ENCODE data around the gene PPP1R17.

PPP1R17 gene

GRCh38 chr7:31699050-31699449 is 12.0 kb downstream of the PPP1R17 start:
- H3K27ac ChIP-seq (ENCODE audit: extremely low read depth, low read depth, low read length) = no peak overlapping the region
- H3K36me3 ChIP-seq (ENCODE audit: control insufficient read depth in 2 of 2, insufficient read depth in 1 of 2, low read length in 2 of 2) = no peaks in the 10 kb centered on the region
- POLR2A ChIA-PET = no interaction called here
- CTCF ChIA-PET = no interaction called here
- H3K9me3 ChIP-seq (ENCODE audit: control insufficient read depth, insufficient read depth, low read depth, low read length) = no peaks in the 10 kb centered on the region
- TF ChIP-seq, protein P1, sequence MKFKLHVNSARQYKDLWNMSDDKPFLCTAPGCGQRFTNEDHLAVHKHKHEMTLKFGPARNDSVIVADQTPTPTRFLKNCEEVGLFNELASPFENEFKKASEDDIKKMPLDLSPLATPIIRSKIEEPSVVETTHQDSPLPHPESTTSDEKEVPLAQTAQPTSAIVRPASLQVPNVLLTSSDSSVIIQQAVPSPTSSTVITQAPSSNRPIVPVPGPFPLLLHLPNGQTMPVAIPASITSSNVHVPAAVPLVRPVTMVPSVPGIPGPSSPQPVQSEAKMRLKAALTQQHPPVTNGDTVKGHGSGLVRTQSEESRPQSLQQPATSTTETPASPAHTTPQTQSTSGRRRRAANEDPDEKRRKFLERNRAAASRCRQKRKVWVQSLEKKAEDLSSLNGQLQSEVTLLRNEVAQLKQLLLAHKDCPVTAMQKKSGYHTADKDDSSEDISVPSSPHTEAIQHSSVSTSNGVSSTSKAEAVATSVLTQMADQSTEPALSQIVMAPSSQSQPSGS (tag by site-specific recombination; IDR thresholded peaks at IDR 0.05; ENCODE audit: low read depth) = no peak
- TF ChIP-seq ZNF133 (tag by site-specific recombination; IDR thresholded peaks at IDR 0.05) = no peak
- TF ChIP-seq KLF8 (tag by site-specific recombination; IDR thresholded peaks at IDR 0.05) = no peak
- no peak for TF ChIP-seq ZNF530 (tag by site-specific recombination; IDR thresholded peaks at IDR 0.05; ENCODE audit: low read depth)
- TF ChIP-seq, protein P2, sequence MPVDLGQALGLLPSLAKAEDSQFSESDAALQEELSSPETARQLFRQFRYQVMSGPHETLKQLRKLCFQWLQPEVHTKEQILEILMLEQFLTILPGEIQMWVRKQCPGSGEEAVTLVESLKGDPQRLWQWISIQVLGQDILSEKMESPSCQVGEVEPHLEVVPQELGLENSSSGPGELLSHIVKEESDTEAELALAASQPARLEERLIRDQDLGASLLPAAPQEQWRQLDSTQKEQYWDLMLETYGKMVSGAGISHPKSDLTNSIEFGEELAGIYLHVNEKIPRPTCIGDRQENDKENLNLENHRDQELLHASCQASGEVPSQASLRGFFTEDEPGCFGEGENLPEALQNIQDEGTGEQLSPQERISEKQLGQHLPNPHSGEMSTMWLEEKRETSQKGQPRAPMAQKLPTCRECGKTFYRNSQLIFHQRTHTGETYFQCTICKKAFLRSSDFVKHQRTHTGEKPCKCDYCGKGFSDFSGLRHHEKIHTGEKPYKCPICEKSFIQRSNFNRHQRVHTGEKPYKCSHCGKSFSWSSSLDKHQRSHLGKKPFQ (tag by site-specific recombination; IDR thresholded peaks at IDR 0.05) = no peak
- no peak for TF ChIP-seq ZIC2 (tag by site-specific recombination; IDR thresholded peaks at IDR 0.05)
- TF ChIP-seq TCF7L2 (IDR thresholded peaks at IDR 0.05; ENCODE audit: borderline replicate concordance, low read depth, low read length) = no peak
- TF ChIP-seq ZNF529 (tag by site-specific recombination; IDR thresholded peaks at IDR 0.05; ENCODE audit: insufficient replicate concordance) = no peak
- TF ChIP-seq YY2 (tag by site-specific recombination; IDR thresholded peaks at IDR 0.05) = no peak
- no peaks in the 10 kb centered on the region for H3K4me1 ChIP-seq (ENCODE audit: control insufficient read depth, insufficient read depth, low read length)
- H3K4me3 ChIP-seq (ENCODE audit: low read depth, low read length) = no peak overlapping the region

DNA sequence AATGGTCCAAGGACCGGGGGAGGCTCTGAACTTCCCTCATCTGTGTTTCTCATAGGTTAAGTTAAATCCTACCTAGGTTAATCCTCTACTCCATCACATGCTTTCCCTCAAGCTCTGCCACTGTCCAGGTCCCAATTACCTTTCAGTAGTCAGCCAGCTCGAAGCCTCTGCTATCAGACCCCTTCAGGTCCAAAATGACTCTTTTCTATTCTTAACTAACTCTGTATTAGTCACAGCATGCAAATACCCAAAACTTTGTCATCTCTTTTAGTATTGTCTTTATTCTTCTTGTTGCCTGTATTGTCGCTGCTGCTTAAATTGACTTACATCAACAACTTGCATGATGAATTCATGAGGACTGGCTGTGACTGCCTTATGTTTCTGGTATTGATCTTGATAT is 15.3 kb downstream of the PPP1R17 start:
- ChIA-PET CTCF (interaction anchor here (0.7 kb wide), 1 partner anchor 8 kb away, joined by 3 read pairs; no protein-coding TSS in a partner anchor), POLR2A (no interaction called here)
- Histone ChIP-seq H3K27ac (ENCODE audit: extremely low read depth, low read depth, low read length) (no peak overlapping the region), H3K9me3 (ENCODE audit: control insufficient read depth, insufficient read depth, low read depth, low read length) (no peaks in the 10 kb centered on the region), H3K4me1 (ENCODE audit: control insufficient read depth, insufficient read depth, low read length) (no peaks in the 10 kb centered on the region), H3K36me3 (ENCODE audit: control insufficient read depth in 2 of 2, insufficient read depth in 1 of 2, low read length in 2 of 2) (no peaks in the 10 kb centered on the region), H3K4me3 (ENCODE audit: low read depth, low read length) (no peak overlapping the region)
- no peak for TF ChIP-seq KLF8 (tag by site-specific recombination; IDR thresholded peaks at IDR 0.05)
- no peak for TF ChIP-seq ZNF670 (tag by site-specific recombination; IDR thresholded peaks at IDR 0.05; ENCODE audit: low read depth)
- TF ChIP-seq ZSCAN4 (tag by site-specific recombination; IDR thresholded peaks at IDR 0.05) = no peak
- no peak for TF ChIP-seq BCL11B (tag by site-specific recombination; IDR thresholded peaks at IDR 0.05; ENCODE audit: low read depth)
- TF ChIP-seq, protein P3, sequence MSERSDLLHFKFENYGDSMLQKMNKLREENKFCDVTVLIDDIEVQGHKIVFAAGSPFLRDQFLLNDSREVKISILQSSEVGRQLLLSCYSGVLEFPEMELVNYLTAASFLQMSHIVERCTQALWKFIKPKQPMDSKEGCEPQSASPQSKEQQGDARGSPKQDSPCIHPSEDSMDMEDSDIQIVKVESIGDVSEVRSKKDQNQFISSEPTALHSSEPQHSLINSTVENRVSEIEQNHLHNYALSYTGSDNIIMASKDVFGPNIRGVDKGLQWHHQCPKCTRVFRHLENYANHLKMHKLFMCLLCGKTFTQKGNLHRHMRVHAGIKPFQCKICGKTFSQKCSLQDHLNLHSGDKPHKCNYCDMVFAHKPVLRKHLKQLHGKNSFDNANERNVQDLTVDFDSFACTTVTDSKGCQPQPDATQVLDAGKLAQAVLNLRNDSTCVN (tag by site-specific recombination; optimal IDR thresholded peaks at IDR 0.05) = no peak
- no peak for TF ChIP-seq ZNF398 (tag by site-specific recombination; IDR thresholded peaks at IDR 0.05)
- TF ChIP-seq ZBTB17 (tag by site-specific recombination; IDR thresholded peaks at IDR 0.05) = no peak
- TF ChIP-seq TRIM28 (IDR thresholded peaks at IDR 0.05; ENCODE audit: borderline replicate concordance, low read length) = no peak
- TF ChIP-seq, protein P4, sequence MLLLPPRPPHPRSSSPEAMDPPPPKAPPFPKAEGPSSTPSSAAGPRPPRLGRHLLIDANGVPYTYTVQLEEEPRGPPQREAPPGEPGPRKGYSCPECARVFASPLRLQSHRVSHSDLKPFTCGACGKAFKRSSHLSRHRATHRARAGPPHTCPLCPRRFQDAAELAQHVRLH (tag by site-specific recombination; IDR thresholded peaks at IDR 0.05) = no peak
- no peak for TF ChIP-seq ZNF843 (tag by site-specific recombination; IDR thresholded peaks at IDR 0.05)
- no peak for TF ChIP-seq ZNF19 (tag by site-specific recombination; IDR thresholded peaks at IDR 0.05; ENCODE audit: low read depth)
- no peak for TF ChIP-seq ZNF239 (tag by site-specific recombination; IDR thresholded peaks at IDR 0.05)
- no peak for TF ChIP-seq ZNF211 (tag by site-specific recombination; IDR thresholded peaks at IDR 0.05; ENCODE audit: low read depth)
- no peak for TF ChIP-seq WT1 (tag by site-specific recombination; IDR thresholded peaks at IDR 0.05)
- no peak for TF ChIP-seq ZSCAN16 (tag by site-specific recombination; IDR thresholded peaks at IDR 0.05)
- TF ChIP-seq ZNF660 (tag by site-specific recombination; IDR thresholded peaks at IDR 0.05) = no peak
- TF ChIP-seq ZNF394 (tag by site-specific recombination; IDR thresholded peaks at IDR 0.05; ENCODE audit: borderline replicate concordance) = no peak
- TF ChIP-seq ZNF221 (tag by site-specific recombination; IDR thresholded peaks at IDR 0.05; ENCODE audit: borderline replicate concordance) = no peak

Data from HEK293 (cell line).